GM18907 (cell line): ENCODE data around the gene KIF1C.
"Not testable (repeated sequence)": the region's sequence is repeated elsewhere in the genome, so short reads cannot be mapped to it uniquely, and the experiment has no call there.

ENCODE experiments used
- ATAC-seq: cut with Tn5 transposase; IDR thresholded peaks from one replicate; pipeline ENCODE4 v1.9.1; 2021; ENCODE audit warnings: mild to moderate bottlenecking, moderate library complexity; ENCODE audit not compliant: unreplicated experiment

KIF1C gene

GRCh38 chr17:5042157-5043022, 44.6 kb downstream of the KIF1C start:
- ATAC-seq: no peak

- ATAC-seq: no peak
Observed at GRCh38 chr17:5043524-5043923, 45.8 kb downstream of the KIF1C start.

GRCh38 chr17:5044630-5045029, 46.9 kb downstream of the KIF1C start:
- no peak for ATAC-seq

- ATAC-seq: no peak
Observed at GRCh38 chr17:5045496-5045895, 47.7 kb downstream of the KIF1C start.

- no peak for ATAC-seq
Observed at GRCh38 chr17:5047446-5047845, 49.7 kb downstream of the KIF1C start.

GRCh38 chr17:5049314-5049841, 51.6 kb downstream of the KIF1C start:
- ATAC-seq: no peak

- no peak for ATAC-seq
Observed at GRCh38 chr17:5050278-5050677, 52.5 kb downstream of the KIF1C start.

- ATAC-seq: no peak
Observed at GRCh38 chr17:5055543-5055942, 57.8 kb downstream of the KIF1C start.

- no peak for ATAC-seq
Observed at GRCh38 chr17:5065227-5065744, 67.5 kb downstream of the KIF1C start.

GRCh38 chr17:5068236-5068635, 70.5 kb downstream of the KIF1C start:
- no peak for ATAC-seq

- ATAC-seq: no peak
Observed at GRCh38 chr17:5069724-5070123, 72.0 kb downstream of the KIF1C start.

- ATAC-seq: not testable (repeated sequence)
Observed at GRCh38 chr17:5075472-5075871, 77.7 kb downstream of the KIF1C start.

GRCh38 chr17:5077275-5077674, 79.5 kb downstream of the KIF1C start:
- not testable (repeated sequence) for ATAC-seq

GRCh38 chr17:5077781-5078105, 80.0 kb downstream of the KIF1C start:
- ATAC-seq: peak; percentile 6
